H1 (cell line): Measurements from ENCODE around the gene KRT1. TPM values are rescaled to one million over a fixed set of nuclear protein-coding genes. Genes with fewer than 3 reads are reported as not detected.

Experiments used
- CTCF ChIA-PET: fragments of 300-600 bp; sonication (Branson Sonifier 250); formaldehyde crosslinking; loops from one replicate; lab custom pipeline; 2021; ENCODE audit not compliant: partially characterized antibody; lab: Charles Lee
- POLR2A ChIA-PET: fragments of 300-600 bp; sonication (Branson Sonifier 250); formaldehyde crosslinking; loops from one replicate; lab custom pipeline; 2021; ENCODE audit warnings: inconsistent platforms; ENCODE audit not compliant: partially characterized antibody; lab: Charles Lee
- DNase-seq, 2 experiments: peaks; one replicate each; pipeline versions ENCODE4 v3.0.0 to v3.0.0-alpha.2; 2010 to 2022; ENCODE audit warnings: low spot score in 2 of 2, low read depth in 1 of 2, mixed read lengths in 1 of 2
- FAIRE-seq: peaks from 2 replicates; lab custom pipeline; 2011; peaks lifted over from hg19 to GRCh38; lab: Jason Lieb, UNC
- H2AFZ ChIP-seq: 2 replicates; pipeline ENCODE4 v1.8.1; 2012; ENCODE audit warnings: low read length, inconsistent platforms
- H2AK5ac ChIP-seq: 2 replicates; pipeline ENCODE4 v1.6.1; 2013; ENCODE audit warnings: low read depth, low read length
- H2BK120ac ChIP-seq: replicated peaks from 2 replicates; pipeline ENCODE3; 2013; ENCODE audit warnings: low read depth, low read length, inconsistent platforms
- H2BK12ac ChIP-seq: 2 replicates; pipeline ENCODE4 v1.6.1; 2013; ENCODE audit warnings: low read depth, low read length
- H2BK15ac ChIP-seq: 2 replicates; pipeline ENCODE4 v1.6.1; 2013; ENCODE audit warnings: low read length
- H2BK20ac ChIP-seq: 2 replicates; pipeline ENCODE4 v1.6.1; 2013; ENCODE audit warnings: low read length
- H2BK5ac ChIP-seq: 2 replicates; pipeline ENCODE4 v1.6.1; 2013; ENCODE audit warnings: low read depth, low read length
- H3K14ac ChIP-seq: 2 replicates; pipeline ENCODE4 v1.6.1; 2013; ENCODE audit warnings: inconsistent platforms; ENCODE audit not compliant: insufficient read length
- H3K18ac ChIP-seq: 2 replicates; pipeline ENCODE4 v1.6.1; 2013; ENCODE audit warnings: low read length; ENCODE audit errors: extremely low read depth
- H3K23ac ChIP-seq: 2 replicates; pipeline ENCODE4 v1.6.1; 2013; ENCODE audit warnings: inconsistent platforms; ENCODE audit not compliant: insufficient read length
- H3K23me2 ChIP-seq: 2 replicates; pipeline ENCODE4 v1.6.1; 2013; ENCODE audit warnings: low read depth, low read length
- H3K27ac ChIP-seq: 2 replicates; pipeline ENCODE4 v1.6.1; 2011; ENCODE audit warnings: low read depth, low read length, inconsistent platforms
- H3K27me3 ChIP-seq, 4 experiments: replicated peaks in 1 of 4; 1 replicate in 1 of 4; 2 replicates in 3 of 4; pipeline versions ENCODE4 v1.6.1 to v1.8.1; 2011 to 2013; ENCODE audit warnings: low read length in 3 of 4, mild to moderate bottlenecking in 3 of 4, inconsistent platforms in 2 of 4, mixed read lengths in 2 of 4, moderate library complexity in 1 of 4; ENCODE audit not compliant: control insufficient read depth in 3 of 4, insufficient read depth in 3 of 4; ENCODE audit errors: extremely low read depth in 1 of 4
- H3K36me3 ChIP-seq, 4 experiments: 2 replicates each; pipeline versions ENCODE4 v1.6.1 to v1.8.1; 2011 to 2013; ENCODE audit warnings: mild to moderate bottlenecking in 4 of 4, low read length in 3 of 4, moderate library complexity in 2 of 4, control low read depth in 1 of 4, inconsistent platforms in 1 of 4; ENCODE audit not compliant: insufficient read depth in 4 of 4, control insufficient read depth in 2 of 4
- H3K4ac ChIP-seq: replicated peaks from 2 replicates; pipeline ENCODE3; 2013; ENCODE audit warnings: low read length, low read depth, mixed read lengths, inconsistent platforms; ENCODE audit not compliant: insufficient read length
- H3K4me1 ChIP-seq, 4 experiments: replicated peaks in 1 of 4; 1 replicate in 1 of 4; 2 replicates in 3 of 4; pipeline versions ENCODE4 v1.6.1 to v1.8.1; 2011 to 2013; ENCODE audit warnings: low read length in 3 of 4, inconsistent platforms in 2 of 4, mixed read lengths in 1 of 4; ENCODE audit not compliant: insufficient read depth in 4 of 4, control insufficient read depth in 3 of 4
- H3K4me2 ChIP-seq, 2 experiments: 2 replicates each; pipeline versions ENCODE4 v1.6.1 to v1.8.1; 2011 to 2013; ENCODE audit warnings: low read depth in 2 of 2, low read length in 2 of 2, control low read depth in 1 of 2, inconsistent platforms in 1 of 2, mild to moderate bottlenecking in 1 of 2; ENCODE audit not compliant: insufficient read depth in 1 of 2
- H3K4me3 ChIP-seq, 4 experiments: fragments of 200-600, 300-600 bp in 1 of 4; sonication (generic), shearing (Covaris generic), sonication (Bioruptor Twin) in 1 of 4; 2 replicates each; pipeline versions ENCODE4 v1.5.1 to v1.8.1; 2011 to 2016; ENCODE audit warnings: low read length in 4 of 4, low read depth in 3 of 4, control low read depth in 2 of 4, inconsistent platforms in 2 of 4, mild to moderate bottlenecking in 2 of 4, mixed read lengths in 1 of 4, moderate library complexity in 1 of 4; ENCODE audit not compliant: insufficient read depth in 2 of 4; ENCODE audit errors: extremely low read depth in 1 of 4
- H3K56ac ChIP-seq: replicated peaks from 2 replicates; pipeline ENCODE3; 2013; ENCODE audit warnings: low read depth, mild to moderate bottlenecking, mixed read lengths, low read length, inconsistent platforms; ENCODE audit not compliant: insufficient read length
- H3K79me1 ChIP-seq: 2 replicates; pipeline ENCODE4 v1.6.1; 2013; ENCODE audit warnings: low read depth, low read length, control low read depth
- H3K79me2 ChIP-seq, 2 experiments: 2 replicates each; pipeline versions ENCODE4 v1.6.1 to v1.8.1; 2012 to 2013; ENCODE audit warnings: low read length in 2 of 2, mild to moderate bottlenecking in 2 of 2, inconsistent platforms in 1 of 2; ENCODE audit not compliant: insufficient read depth in 2 of 2, control insufficient read depth in 1 of 2
- H3K9ac ChIP-seq, 4 experiments: replicated peaks in 1 of 4; 1 replicate in 1 of 4; 2 replicates in 3 of 4; pipeline versions ENCODE4 v1.6.1 to v1.8.1; 2011 to 2013; ENCODE audit warnings: low read depth in 3 of 4, low read length in 3 of 4, control low read depth in 2 of 4, mild to moderate bottlenecking in 2 of 4, moderate library complexity in 2 of 4, inconsistent platforms in 1 of 4; ENCODE audit errors: extremely low read depth in 1 of 4
- H3K9me3 ChIP-seq, 2 experiments: 2 replicates each; pipeline versions ENCODE4 v1.6.1 to v1.8.1; 2012 to 2013; ENCODE audit warnings: mild to moderate bottlenecking in 2 of 2, moderate library complexity in 2 of 2, control low read depth in 1 of 2, inconsistent platforms in 1 of 2, low read depth in 1 of 2, low read length in 1 of 2, mixed read lengths in 1 of 2; ENCODE audit not compliant: insufficient read depth in 2 of 2
- H4K20me1 ChIP-seq, 2 experiments: replicated peaks in 1 of 2; 2 replicates each; pipeline versions ENCODE3 to v1.8.1; 2011 to 2013; ENCODE audit warnings: inconsistent platforms in 2 of 2, low read length in 2 of 2, mild to moderate bottlenecking in 1 of 2; ENCODE audit not compliant: insufficient read depth in 2 of 2, control insufficient read depth in 1 of 2
- H4K5ac ChIP-seq: 2 replicates; pipeline ENCODE4 v1.6.1; 2013; ENCODE audit warnings: low read length, low read depth, mixed read lengths, inconsistent platforms; ENCODE audit not compliant: insufficient read length
- H4K8ac ChIP-seq: 2 replicates; pipeline ENCODE4 v1.8.0; 2013; ENCODE audit warnings: mild to moderate bottlenecking, moderate library complexity, low read length, inconsistent platforms; ENCODE audit not compliant: insufficient read depth; ENCODE audit errors: extremely low read depth
- H4K91ac ChIP-seq: replicated peaks from 2 replicates; pipeline ENCODE3; 2013; ENCODE audit warnings: low read length, mixed read lengths, inconsistent platforms; ENCODE audit not compliant: insufficient read length
- CBX5 ChIP-seq: fragments of 300-800, 300-1000 bp; sonication (generic); IDR thresholded peaks from 2 replicates; pipeline ENCODE4 v1.7.1; 2016; ENCODE audit warnings: antibody characterized with exemption, low read length, low read depth
- NANOG ChIP-seq: IDR thresholded peaks from 2 replicates; pipeline ENCODE4 v1.6.1; 2011; ENCODE audit warnings: low read length, low read depth, mild to moderate bottlenecking, inconsistent platforms; ENCODE audit not compliant: insufficient read depth, poor library complexity, severe bottlenecking
- YY1 ChIP-seq: IDR thresholded peaks from 2 replicates; pipeline ENCODE4 v1.6.1; 2011; ENCODE audit warnings: low read depth, mild to moderate bottlenecking, low read length
- WGBS, 2 experiments: shearing (Covaris generic) in 1 of 2; methylation state at CpG; one replicate each; pipeline versions ENCODE4 v1.1.6 to v1.1.7; 2013 to 2015; ENCODE audit warnings: low lambda C conversion rate in 2 of 2, mixed read lengths in 2 of 2, inconsistent platforms in 1 of 2, low coverage in 1 of 2, missing lambda C conversion rate in 1 of 2; ENCODE audit not compliant: insufficient replicate concordance in 2 of 2, insufficient coverage in 1 of 2, insufficient read length in 1 of 2; ENCODE audit errors: extremely low coverage in 1 of 2, missing lambda C conversion rate in 1 of 2; 5-methylcytosine and 5-hydroxymethylcytosine counted together
- polyA plus RNA-seq, 7 experiments: library from polyadenylated mRNA; depleted of rRNA in 3 of 7; stranded (reverse) in 5 of 7; unstranded in 2 of 7; fragments of >200 nt in 5 of 7; fragments of 200-250 nt in 2 of 7; gene quantifications; 1 replicate in 5 of 7; 2 replicates in 1 of 7; 4 replicates in 1 of 7; pipeline versions ENCODE4 v1.2.1 to v1.2.3, GENCODE V29; 2011 to 2013; ENCODE audit warnings: missing spikeins in 2 of 7, mixed read lengths in 2 of 7
- total RNA-seq: library from RNA; stranded (reverse); fragmentation: NEBNext Ultra II Directional; extraction: Animal tissue kit (Norgen Biotek cat#: 25700); gene quantifications from 2 replicates; pipeline ENCODE4 v1.2.1, GENCODE V29; 2021
- TF ChIP-seq, protein P1 (sequence below): IDR thresholded peaks from 2 replicates; pipeline ENCODE4 v1.6.1; 2011; ENCODE audit warnings: low read depth, mild to moderate bottlenecking, low read length; ENCODE audit not compliant: insufficient read depth

Gene KRT1
- total and polyA plus RNA-seq, 2 of the 8 experiments (the other 6 are each of a cell fraction or from before 2014, with no cell fraction given), result not detected

GRCh38 chr12:52641468-52641867 is 38.7 kb downstream of the KRT1 start:
- H3K14ac ChIP-seq, result no peak overlapping the region
- no peak overlapping the region for H4K91ac ChIP-seq
- H2BK15ac ChIP-seq, result no peak overlapping the region
- CTCF ChIA-PET, result interaction anchor here (0.6 to 2.9 kb wide), 11 partner anchors 8 to 283 kb away, joined by 3 to 8 read pairs (median 3); partner anchors contain the start of gene KRT8
- H2AK5ac ChIP-seq, result no peak overlapping the region
- no peak overlapping the region for H2BK12ac ChIP-seq
- H3K23me2 ChIP-seq, result no peaks in the 10 kb centered on the region
- H2BK20ac ChIP-seq, result no peak overlapping the region
- H3K4me3 ChIP-seq, result no peak overlapping the region
- H3K9me3 ChIP-seq, result no peaks in the 10 kb centered on the region
- no peak for FAIRE-seq
- H4K20me1 ChIP-seq, result no peaks in the 10 kb centered on the region
- no peaks in the 10 kb centered on the region for H3K79me2 ChIP-seq
- H3K56ac ChIP-seq, result no peak overlapping the region
- no peak overlapping the region for H3K23ac ChIP-seq
- H2BK120ac ChIP-seq, result no peak overlapping the region
- no peak overlapping the region for H3K4me2 ChIP-seq
- peak in 1 of 2 experiments; percentile 17 for DNase-seq
- H2AFZ ChIP-seq, result no peak overlapping the region
- H3K27ac ChIP-seq, result no peak overlapping the region
- H3K79me1 ChIP-seq, result no peaks in the 10 kb centered on the region
- 75% methylated on average over 4 of the region's 4 CpGs; no CpG with 5 or more reads in 1 of the 2 experiments for WGBS, 2 experiments
- POLR2A ChIA-PET, result no interaction called here
- H3K9ac ChIP-seq, result no peak overlapping the region
- H3K36me3 ChIP-seq, result no peaks in the 10 kb centered on the region
- H4K5ac ChIP-seq, result no peak overlapping the region
- no peak overlapping the region for H3K4ac ChIP-seq
- H3K18ac ChIP-seq, result no peak overlapping the region
- H3K27me3 ChIP-seq, result peaks cover 0 to 5% (median 0%) of the 10 kb centered on the region in 4 experiments; a peak in 1 of 7 replicates
- no peak overlapping the region for H2BK5ac ChIP-seq
- no peak for TF ChIP-seq NANOG
- TF ChIP-seq CBX5, result no peak
- TF ChIP-seq YY1, result no peak
- TF ChIP-seq, protein P1, sequence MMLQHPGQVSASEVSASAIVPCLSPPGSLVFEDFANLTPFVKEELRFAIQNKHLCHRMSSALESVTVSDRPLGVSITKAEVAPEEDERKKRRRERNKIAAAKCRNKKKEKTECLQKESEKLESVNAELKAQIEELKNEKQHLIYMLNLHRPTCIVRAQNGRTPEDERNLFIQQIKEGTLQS, result no peak
- H4K8ac ChIP-seq, result no peak overlapping the region
- H3K4me1 ChIP-seq, result no peaks in the 10 kb centered on the region
